Naive thymus-derived CD4-positive, alpha-beta T cell (primary cell): ENCODE data around the gene MYF6. TPM values are rescaled to one million over a fixed set of nuclear protein-coding genes. Genes with fewer than 3 reads are reported as not detected.

Experiments
- ATAC-seq: fragments of 150-1000 bp; cut with Tn5 transposase; 2 replicates; pipeline ENCODE4 v1.10.0; 2021; ENCODE audit warnings: mild to moderate bottlenecking, moderate library complexity
- CTCF ChIA-PET: fragments of 350-600 bp; sonication (Branson Sonifier 250); formaldehyde crosslinking; loops from one replicate; lab custom pipeline; 2021; ENCODE audit warnings: antibody characterized with exemption; lab: Charles Lee
- POLR2A ChIA-PET: fragments of 350-600 bp; sonication (Branson Sonifier 250); formaldehyde crosslinking; loops from one replicate; lab custom pipeline; 2021; ENCODE audit warnings: antibody characterized with exemption, inconsistent platforms; lab: Charles Lee
- DNase-seq, 9 donors: peaks; one replicate each; pipeline versions ENCODE4 v3.0.0 to v3.0.0-alpha.2; 2020 to 2022; ENCODE audit warnings: mixed read lengths in 1 of 9
- H3K27ac ChIP-seq: one replicate; pipeline ENCODE4 v1.7.0; 2013; ENCODE audit warnings: mild to moderate bottlenecking, low read depth, low read length, moderate library complexity
- H3K27me3 ChIP-seq, 2 donors: one replicate each; pipeline ENCODE4 v1.7.0; 2013; ENCODE audit warnings: low read length in 2 of 2, mild to moderate bottlenecking in 2 of 2, moderate library complexity in 2 of 2; ENCODE audit not compliant: control insufficient read depth in 2 of 2, insufficient read depth in 2 of 2
- H3K36me3 ChIP-seq, 3 experiments: 1 replicate in 2 of 3; 2 replicates in 1 of 3; pipeline ENCODE4 v1.7.0; 2013; ENCODE audit warnings: low read length in 3 of 3, mild to moderate bottlenecking in 3 of 3, moderate library complexity in 1 of 3; ENCODE audit not compliant: insufficient read depth in 3 of 3, control insufficient read depth in 2 of 3
- H3K4me1 ChIP-seq, 2 donors: one replicate each; pipeline ENCODE4 v1.7.0; 2013; ENCODE audit warnings: low read length in 2 of 2, mild to moderate bottlenecking in 2 of 2, moderate library complexity in 1 of 2; ENCODE audit not compliant: control insufficient read depth in 2 of 2, insufficient read depth in 2 of 2
- H3K4me3 ChIP-seq: 2 replicates; pipeline ENCODE4 v1.7.0; 2013; ENCODE audit warnings: mild to moderate bottlenecking, low read length
- H3K9me3 ChIP-seq, 3 experiments: 1 replicate in 2 of 3; 2 replicates in 1 of 3; pipeline ENCODE4 v1.7.0; 2013; ENCODE audit warnings: low read length in 3 of 3; ENCODE audit not compliant: control insufficient read depth in 2 of 3
- H3K27ac Mint-ChIP-seq, 9 donors: one replicate each; pipeline ENCODE4 v1.8.0; 2020 to 2022; ENCODE audit warnings: mixed read lengths in 9 of 9, mild to moderate bottlenecking in 8 of 9, moderate library complexity in 5 of 9, inconsistent platforms in 2 of 9
- H3K27me3 Mint-ChIP-seq, 5 donors: one replicate each; pipeline ENCODE4 v1.8.0; 2021 to 2022; ENCODE audit warnings: mixed read lengths in 5 of 5, mild to moderate bottlenecking in 1 of 5
- H3K36me3 Mint-ChIP-seq, 5 donors: one replicate each; pipeline ENCODE4 v1.8.0; 2020 to 2022; ENCODE audit warnings: mixed read lengths in 5 of 5, mild to moderate bottlenecking in 3 of 5, inconsistent platforms in 1 of 5
- H3K4me1 Mint-ChIP-seq, 7 donors: one replicate each; pipeline ENCODE4 v1.8.0; 2020 to 2022; ENCODE audit warnings: mixed read lengths in 7 of 7, mild to moderate bottlenecking in 3 of 7, inconsistent platforms in 1 of 7
- H3K4me3 Mint-ChIP-seq, 10 donors: one replicate each; pipeline ENCODE4 v1.8.0; 2020 to 2022; ENCODE audit warnings: mild to moderate bottlenecking in 10 of 10, mixed read lengths in 10 of 10, moderate library complexity in 6 of 10, inconsistent platforms in 2 of 10
- H3K9me3 Mint-ChIP-seq, 11 donors: one replicate each; pipeline ENCODE4 v1.8.0; 2020 to 2022; ENCODE audit warnings: mixed read lengths in 11 of 11, mild to moderate bottlenecking in 4 of 11, inconsistent platforms in 1 of 11, moderate library complexity in 1 of 11
- intact Hi-C, 2 donors: fragments of 100-400 bp; cut with micrococcal nuclease; formaldehyde crosslinking; loops; one replicate each; pipeline ENCODE4 v1.15.1; 2023
- polyA plus RNA-seq, 2 donors: library from polyadenylated mRNA; unstranded; fragments of 300-500 nt; fragmentation: Illumina TruSeq; gene quantifications; one replicate each; pipeline ENCODE4 v1.2.3, GENCODE V29; 2021
- total RNA-seq, 6 experiments: library from RNA in 5 of 6; stranded (reverse) in 5 of 6; gene quantifications; 1 replicate in 5 of 6; 2 replicates in 1 of 6; pipeline ENCODE4 v1.2.3 and lab custom pipeline; 2021 to 2026

The MYF6 gene
- total and polyA plus RNA-seq, 7 experiments from 2014 or later: not detected

DNA sequence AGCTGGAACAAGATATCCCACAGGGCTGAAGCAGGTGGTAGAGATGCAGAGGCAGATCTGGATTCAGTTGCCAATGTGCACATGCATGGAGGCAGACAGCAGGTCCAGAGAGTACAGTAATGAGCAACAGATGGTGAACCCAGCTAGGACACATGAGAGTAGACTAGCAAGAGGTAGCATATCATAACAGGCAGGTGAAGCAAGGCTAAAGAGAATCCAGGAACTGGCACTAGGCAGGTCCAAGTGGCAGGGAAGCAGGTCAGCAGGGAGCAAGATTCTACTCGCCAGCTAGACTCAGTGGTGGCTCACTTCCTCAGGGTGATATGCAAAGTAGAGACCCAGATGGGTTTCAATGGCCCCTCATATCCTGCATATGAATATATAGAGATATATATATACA lies 15.3 kb upstream of the MYF6 start:
- Mint-ChIP-seq H3K27ac (no peak overlapping the region), H3K4me3 (no peak overlapping the region), H3K36me3 (no peaks in the 10 kb centered on the region), H3K4me1 (no peaks in the 10 kb centered on the region), H3K9me3 (peaks cover 0 to 2% (median 0%) of the 10 kb centered on the region in 11 donors), H3K27me3 (no peaks in the 10 kb centered on the region)
- intact Hi-C loops: no loop called here
- no peaks in the 10 kb centered on the region for H3K27me3 ChIP-seq
- no peak for DNase-seq
- no peak for ATAC-seq
- no peak overlapping the region for H3K27ac ChIP-seq
- no peaks in the 10 kb centered on the region for H3K36me3 ChIP-seq
- no peak overlapping the region for H3K4me3 ChIP-seq
- ChIA-PET CTCF (interaction anchor here (0.7 kb wide), 1 partner anchor 71 kb away, joined by 4 read pairs; no protein-coding TSS in a partner anchor), POLR2A (no interaction called here)
- no peaks in the 10 kb centered on the region for H3K4me1 ChIP-seq
- H3K9me3 ChIP-seq: no peaks in the 10 kb centered on the region

- ChIA-PET POLR2A (no interaction called here), CTCF (no interaction called here)
- no peak overlapping the region for H3K4me3 Mint-ChIP-seq
- H3K27me3 Mint-ChIP-seq: no peaks in the 10 kb centered on the region
- H3K27ac Mint-ChIP-seq: no peak overlapping the region
- no peaks in the 10 kb centered on the region for H3K9me3 ChIP-seq
- ATAC-seq (no peak), DNase-seq (no peak)
- intact Hi-C loops: no loop called here
- no peak overlapping the region for H3K27ac ChIP-seq
- H3K4me1 ChIP-seq: no peaks in the 10 kb centered on the region
- H3K9me3 Mint-ChIP-seq: peaks cover 0 to 2% (median 0%) of the 10 kb centered on the region in 11 donors
- no peak overlapping the region for H3K4me3 ChIP-seq
- H3K4me1 Mint-ChIP-seq: no peaks in the 10 kb centered on the region
- no peaks in the 10 kb centered on the region for H3K36me3 ChIP-seq
- no peaks in the 10 kb centered on the region for H3K36me3 Mint-ChIP-seq
- no peaks in the 10 kb centered on the region for H3K27me3 ChIP-seq
Observed at GRCh38 chr12:80697270-80697887, 10.1 kb upstream of the MYF6 start.

DNA sequence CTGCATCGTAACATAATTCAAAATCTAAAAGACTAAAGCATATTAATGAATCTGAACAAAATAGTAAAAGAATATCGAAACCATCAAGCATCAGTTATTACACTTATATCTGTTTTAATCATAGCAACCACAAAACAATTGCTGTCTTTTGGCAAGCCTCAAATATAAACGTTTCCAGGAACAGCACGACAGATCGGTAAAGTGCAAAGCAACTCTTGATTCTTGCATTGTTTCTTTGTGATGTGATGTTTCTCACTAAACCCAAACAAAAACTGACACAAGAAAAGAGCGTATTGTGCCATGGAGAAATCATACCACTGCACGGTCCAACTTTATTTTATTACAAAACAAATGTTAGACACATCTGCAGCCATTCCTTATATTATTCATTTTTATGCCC lies 9.2 kb upstream of the MYF6 start:
- no peak overlapping the region for H3K4me3 Mint-ChIP-seq
- no peaks in the 10 kb centered on the region for H3K27me3 Mint-ChIP-seq
- intact Hi-C loops: no loop called here

DNA sequence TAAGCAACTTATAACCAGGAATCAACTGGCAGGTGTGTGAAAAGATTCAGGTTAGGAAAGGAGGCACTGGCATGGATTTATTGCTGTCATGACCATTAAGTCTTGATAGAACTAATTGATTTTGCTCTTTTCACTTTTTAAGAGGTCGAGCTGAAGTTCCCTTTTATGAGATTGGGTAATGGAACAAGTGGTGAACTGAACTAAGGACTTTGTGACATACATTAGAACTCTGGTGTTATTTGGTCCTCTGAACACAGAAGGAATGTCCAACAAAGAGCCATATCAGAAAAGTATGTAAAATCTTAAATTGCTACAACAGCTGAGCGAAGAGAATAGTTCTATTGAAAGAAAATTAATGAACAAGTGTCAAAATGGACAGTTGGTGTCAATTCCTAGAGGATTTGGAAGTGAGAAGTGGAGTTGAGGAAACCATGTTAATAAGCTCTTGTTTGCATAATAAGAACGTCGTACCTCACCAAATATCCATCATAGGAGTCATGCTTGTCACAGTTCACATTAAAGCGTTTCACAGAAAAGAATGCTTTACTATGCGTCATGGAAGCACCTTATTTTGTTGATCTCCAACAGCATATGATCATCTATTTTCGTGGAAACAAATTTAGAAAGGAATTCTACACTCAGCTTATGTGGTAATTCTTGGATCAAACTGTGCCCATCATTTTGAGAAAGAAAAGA lies 8.4 kb upstream of the MYF6 start:
- ATAC-seq (no peak), DNase-seq (no peak)
- H3K4me3 Mint-ChIP-seq: no peak overlapping the region
- Histone ChIP-seq H3K27ac (no peak overlapping the region), H3K9me3 (no peaks in the 10 kb centered on the region), H3K36me3 (no peaks in the 10 kb centered on the region), H3K27me3 (no peaks in the 10 kb centered on the region), H3K4me1 (no peaks in the 10 kb centered on the region), H3K4me3 (no peak overlapping the region)
- H3K9me3 Mint-ChIP-seq: peaks cover 0 to 4% (median 0%) of the 10 kb centered on the region in 11 donors
- no peaks in the 10 kb centered on the region for H3K4me1 Mint-ChIP-seq
- ChIA-PET CTCF (no interaction called here), POLR2A (no interaction called here)
- no peaks in the 10 kb centered on the region for H3K36me3 Mint-ChIP-seq
- no peaks in the 10 kb centered on the region for H3K27me3 Mint-ChIP-seq
- intact Hi-C loops: no loop called here
- no peak overlapping the region for H3K27ac Mint-ChIP-seq

More for the DNA sequence above, 9.2 kb upstream of the MYF6 start:
- Histone ChIP-seq H3K4me3 (no peak overlapping the region), H3K4me1 (no peaks in the 10 kb centered on the region), H3K27ac (no peak overlapping the region), H3K36me3 (no peaks in the 10 kb centered on the region), H3K9me3 (no peaks in the 10 kb centered on the region), H3K27me3 (no peaks in the 10 kb centered on the region)
- Mint-ChIP-seq H3K4me1 (no peaks in the 10 kb centered on the region), H3K27ac (no peak overlapping the region), H3K9me3 (peaks cover 0 to 2% (median 0%) of the 10 kb centered on the region in 11 donors), H3K36me3 (no peaks in the 10 kb centered on the region)
- POLR2A ChIA-PET: no interaction called here
- ATAC-seq (no peak), DNase-seq (no peak)
- CTCF ChIA-PET: no interaction called here

GRCh38 chr12:80700327-80700726 lies 7.1 kb upstream of the MYF6 start:
- ATAC-seq (no peak), DNase-seq (no peak)
- no peaks in the 10 kb centered on the region for H3K27me3 Mint-ChIP-seq
- no peak overlapping the region for H3K27ac Mint-ChIP-seq
- Histone ChIP-seq H3K36me3 (no peaks in the 10 kb centered on the region), H3K4me1 (no peaks in the 10 kb centered on the region), H3K4me3 (no peak overlapping the region), H3K27me3 (no peaks in the 10 kb centered on the region), H3K9me3 (no peaks in the 10 kb centered on the region), H3K27ac (no peak overlapping the region)
- H3K4me3 Mint-ChIP-seq: no peak overlapping the region
- H3K36me3 Mint-ChIP-seq: no peaks in the 10 kb centered on the region
- H3K9me3 Mint-ChIP-seq: peaks cover 0 to 4% (median 0%) of the 10 kb centered on the region in 11 donors
- ChIA-PET CTCF (no interaction called here), POLR2A (no interaction called here)
- intact Hi-C loops: no loop called here
- H3K4me1 Mint-ChIP-seq: no peaks in the 10 kb centered on the region

DNA sequence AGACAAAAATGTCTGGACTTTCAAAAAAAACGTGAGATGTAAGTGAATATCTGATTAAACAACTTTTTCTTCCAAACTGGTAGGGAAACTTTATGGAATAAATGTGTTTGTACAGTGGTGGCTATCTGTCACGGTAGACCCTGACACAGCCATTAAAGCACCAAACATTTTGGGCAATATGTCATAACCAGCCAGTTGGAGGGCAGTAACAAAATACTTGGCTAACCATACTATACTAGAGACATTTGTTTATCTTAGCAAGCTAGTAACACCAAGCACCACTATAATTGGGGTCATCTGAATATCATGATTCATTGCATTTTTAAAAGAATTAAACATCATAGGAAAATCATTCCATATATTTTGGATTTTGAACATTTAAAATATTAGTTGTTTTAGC lies 6.0 kb upstream of the MYF6 start:
- H3K27ac Mint-ChIP-seq: no peak overlapping the region
- Histone ChIP-seq H3K27me3 (no peaks in the 10 kb centered on the region), H3K9me3 (no peaks in the 10 kb centered on the region), H3K27ac (no peak overlapping the region), H3K4me1 (no peaks in the 10 kb centered on the region), H3K4me3 (no peak overlapping the region), H3K36me3 (no peaks in the 10 kb centered on the region)
- intact Hi-C loops: no loop called here
- no peak overlapping the region for H3K4me3 Mint-ChIP-seq
- no peaks in the 10 kb centered on the region for H3K36me3 Mint-ChIP-seq
- H3K4me1 Mint-ChIP-seq: no peaks in the 10 kb centered on the region
- CTCF ChIA-PET: no interaction called here
- ATAC-seq: no peak
- no peak for DNase-seq
- H3K9me3 Mint-ChIP-seq: peaks cover 0 to 5% (median 0%) of the 10 kb centered on the region in 11 donors
- H3K27me3 Mint-ChIP-seq: no peaks in the 10 kb centered on the region
- POLR2A ChIA-PET: no interaction called here
